Measurements from ENCODE around the gene NEK8.

DNA sequence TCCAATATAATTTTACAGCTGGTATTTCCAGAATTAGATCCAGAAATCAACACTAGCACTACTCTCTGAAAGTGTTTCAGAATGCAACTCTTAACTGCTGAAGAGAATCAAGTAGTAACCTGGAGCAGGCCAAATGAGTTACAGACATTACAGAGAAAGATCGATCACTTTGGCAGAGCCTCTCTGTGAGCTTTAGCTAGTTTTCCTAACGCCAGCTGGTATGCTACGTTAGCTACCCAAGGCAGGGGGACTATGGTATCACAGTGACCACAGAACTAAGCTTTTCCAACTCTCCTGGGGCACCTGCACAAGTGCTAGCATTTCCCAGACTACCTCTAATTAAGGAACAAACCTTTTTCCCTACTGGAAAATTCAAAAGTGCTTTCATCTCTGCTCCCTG lies 45.6 kb downstream of the NEK8 start:
- TF ChIP-seq EZH2phosphoT487 (IDR thresholded peaks at IDR 0.05; ENCODE audit: insufficient read depth, low read depth) (no peak), EZH2 (IDR thresholded peaks at IDR 0.05; ENCODE audit: insufficient read depth, poor library complexity, severe bottlenecking) (no peak)
